Fibroblast of skin of right biceps (primary cell): ENCODE data around the gene RGS11.
"Not testable (repeated sequence)": the region's sequence is repeated elsewhere in the genome, so short reads cannot be mapped to it uniquely, and the experiment has no call there.

Experiments used
- DNase-seq: peaks from one replicate; pipeline ENCODE4 v3.0.0-alpha.2; 2013

Gene RGS11

DNA sequence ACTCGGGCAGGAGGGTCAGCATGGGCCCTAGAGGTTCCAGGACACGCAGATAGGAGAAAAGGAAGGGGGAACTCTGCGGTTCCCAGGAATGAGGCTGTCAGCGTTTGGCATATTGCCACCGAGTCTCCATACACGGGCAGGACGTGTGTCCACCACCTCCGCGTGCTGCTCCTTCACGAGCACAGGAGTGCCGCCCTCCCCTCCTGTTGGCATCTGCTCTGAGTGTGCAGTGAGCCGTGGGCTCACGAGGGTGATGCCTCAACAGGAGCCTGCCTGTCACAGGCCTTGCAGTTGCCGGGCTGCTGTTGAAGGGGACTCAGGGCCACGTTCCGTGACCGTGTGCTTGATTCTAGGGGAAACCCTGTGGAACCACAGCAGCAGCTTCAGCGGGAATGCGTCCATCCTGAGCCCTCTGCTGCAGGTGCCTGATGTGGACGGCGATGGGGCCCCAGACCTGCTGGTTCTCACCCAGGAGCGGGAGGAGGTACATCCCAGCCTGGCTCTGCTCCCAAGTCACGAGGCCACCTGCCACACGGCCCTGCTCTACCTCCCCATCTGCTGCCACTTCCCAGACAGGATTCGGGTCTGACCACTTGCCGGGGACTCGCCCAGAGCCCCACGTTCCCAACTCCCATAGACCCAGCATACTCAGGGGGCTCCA, 14.6 kb downstream of the RGS11 start:
- no peak for DNase-seq

DNA sequence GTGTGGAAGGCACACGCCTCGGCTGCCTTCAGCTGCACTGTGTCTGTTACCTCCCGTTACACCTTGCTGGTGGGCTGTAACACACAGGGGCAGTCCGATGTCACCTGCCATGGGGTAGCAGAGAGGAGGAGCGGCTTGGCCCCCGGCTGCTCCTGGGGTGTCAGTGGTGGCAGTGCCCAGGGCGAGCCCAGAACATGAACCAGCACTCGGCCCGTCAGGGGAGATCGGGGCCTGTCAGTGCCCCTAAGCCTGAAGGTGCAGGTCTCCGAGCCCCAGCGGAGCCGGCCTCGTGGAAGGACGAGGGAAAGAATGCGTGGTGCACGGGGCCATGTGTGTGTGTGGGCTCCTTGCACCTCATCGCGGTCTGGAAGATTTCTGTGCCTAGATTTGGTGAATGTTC, 15.4 kb downstream of the RGS11 start:
- DNase-seq: no peak

DNA sequence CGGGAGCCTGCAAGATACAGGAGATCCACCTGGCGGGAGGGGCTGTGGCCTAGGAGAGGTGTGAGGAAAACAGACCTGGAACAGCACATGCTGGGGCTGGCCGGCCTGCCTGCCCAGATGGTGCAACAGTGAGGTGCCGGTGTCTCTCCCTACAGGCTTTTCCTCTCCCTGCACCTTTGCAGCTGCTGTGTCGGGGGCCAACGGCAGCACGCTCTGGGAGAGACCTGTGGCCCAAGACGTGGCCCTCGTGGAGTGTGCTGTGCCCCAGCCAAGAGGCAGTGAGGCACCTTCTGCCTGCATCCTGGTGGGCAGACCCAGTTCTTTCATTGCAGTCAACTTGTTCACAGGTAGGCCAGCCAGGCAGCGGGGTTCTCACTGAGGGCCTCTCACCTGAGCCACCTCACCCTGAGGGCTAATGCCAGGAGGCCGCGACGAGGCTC, 15.9 kb downstream of the RGS11 start:
- no peak for DNase-seq

DNA sequence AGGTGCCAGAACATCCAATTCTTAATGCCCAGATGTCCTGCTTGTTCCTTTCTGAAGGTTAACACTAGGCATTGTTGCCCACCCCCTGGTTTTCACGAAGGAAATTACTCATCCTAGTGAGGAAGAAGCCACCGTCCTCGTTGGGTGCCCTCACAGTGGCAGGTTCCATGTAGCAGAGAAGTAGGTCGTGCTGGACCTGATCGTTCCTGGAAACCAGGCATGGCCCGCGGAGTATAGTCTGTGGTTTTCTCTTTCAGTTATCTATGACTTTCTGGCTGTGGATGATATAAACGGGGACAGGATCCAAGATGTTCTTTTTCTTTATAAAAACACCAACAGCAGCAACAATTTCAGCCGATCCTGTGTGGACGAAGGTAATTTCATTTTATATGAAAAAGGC, 16.5 kb downstream of the RGS11 start:
- DNase-seq: no peak

DNA sequence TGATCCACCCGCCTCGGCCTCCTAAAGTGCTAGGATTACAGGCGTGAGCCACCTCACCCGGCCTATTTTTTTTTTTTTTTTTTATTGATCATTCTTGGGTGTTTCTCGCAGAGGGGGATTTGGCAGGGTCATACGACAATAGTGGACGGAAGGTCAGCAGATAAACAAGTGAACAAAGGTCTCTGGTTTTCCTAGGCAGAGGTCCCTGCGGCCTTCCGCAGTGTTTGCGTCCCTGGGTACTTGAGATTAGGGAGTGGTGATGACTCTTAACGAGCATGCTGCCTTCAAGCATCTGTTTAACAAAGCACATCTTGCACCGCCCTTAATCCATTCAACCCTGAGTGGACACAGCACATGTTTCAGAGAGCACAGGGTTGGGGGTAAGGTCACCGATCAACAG, 17.7 kb downstream of the RGS11 start:
- DNase-seq: not testable (repeated sequence)

DNA sequence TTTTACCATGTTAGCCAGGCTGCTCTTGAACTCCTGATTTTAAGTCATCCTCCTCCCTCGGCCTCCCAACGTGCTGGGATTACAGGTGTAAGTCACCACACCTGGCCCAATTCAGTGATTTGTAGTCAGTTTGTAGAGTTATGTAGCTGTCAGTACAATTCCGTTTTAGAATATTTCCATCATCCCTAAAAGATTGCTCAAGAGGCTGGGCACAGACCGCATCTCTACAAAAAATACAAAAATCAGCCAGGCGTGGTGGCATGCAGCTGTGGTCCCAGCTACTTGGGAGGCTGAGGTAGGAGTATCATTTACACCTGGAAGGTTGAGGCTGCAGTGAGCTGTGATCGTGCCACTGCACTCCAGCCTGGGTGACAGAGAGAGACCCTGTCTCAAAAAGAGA, 20.6 kb downstream of the RGS11 start:
- DNase-seq: no peak

DNA sequence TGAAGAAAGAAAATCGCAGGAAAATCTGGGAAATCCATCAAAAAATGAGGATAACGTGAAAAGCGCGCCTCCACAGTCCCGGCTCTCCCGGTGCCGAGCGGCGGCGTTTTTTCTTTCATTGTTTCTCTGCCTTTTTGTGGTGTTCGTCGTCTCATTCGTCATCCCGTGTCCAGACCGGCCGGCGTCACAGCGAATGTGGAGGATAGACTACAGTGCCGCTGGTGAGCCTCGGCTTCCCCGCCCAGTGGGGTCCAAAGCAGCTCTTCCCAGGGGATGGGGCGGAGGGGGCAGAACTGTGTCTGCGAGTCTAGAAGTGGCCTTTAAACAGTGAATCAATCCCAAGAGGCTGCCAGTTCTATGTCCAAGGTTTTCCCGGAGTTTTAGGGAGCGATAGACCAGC, 21.3 kb downstream of the RGS11 start:
- no peak for DNase-seq

DNA sequence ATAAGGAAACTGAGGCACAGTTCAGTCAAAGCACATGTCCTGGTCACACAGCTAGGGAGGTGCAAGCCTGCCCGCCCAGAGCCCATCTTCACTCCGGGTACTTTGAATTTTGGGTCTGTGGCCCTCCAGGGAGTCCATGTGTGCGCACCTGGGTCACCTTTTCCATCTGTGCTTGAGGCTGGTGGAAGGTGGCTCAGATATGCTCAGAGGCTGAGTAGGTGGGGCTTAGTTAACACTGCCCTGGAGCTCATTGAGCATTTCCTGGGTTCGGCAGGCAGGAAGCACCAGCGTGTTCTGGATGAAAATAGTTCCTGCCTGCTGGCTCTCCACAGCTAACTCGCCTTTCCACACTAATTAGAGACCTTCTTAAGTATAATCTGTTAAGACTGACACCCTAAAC, 21.9 kb downstream of the RGS11 start:
- DNase-seq: no peak

DNA sequence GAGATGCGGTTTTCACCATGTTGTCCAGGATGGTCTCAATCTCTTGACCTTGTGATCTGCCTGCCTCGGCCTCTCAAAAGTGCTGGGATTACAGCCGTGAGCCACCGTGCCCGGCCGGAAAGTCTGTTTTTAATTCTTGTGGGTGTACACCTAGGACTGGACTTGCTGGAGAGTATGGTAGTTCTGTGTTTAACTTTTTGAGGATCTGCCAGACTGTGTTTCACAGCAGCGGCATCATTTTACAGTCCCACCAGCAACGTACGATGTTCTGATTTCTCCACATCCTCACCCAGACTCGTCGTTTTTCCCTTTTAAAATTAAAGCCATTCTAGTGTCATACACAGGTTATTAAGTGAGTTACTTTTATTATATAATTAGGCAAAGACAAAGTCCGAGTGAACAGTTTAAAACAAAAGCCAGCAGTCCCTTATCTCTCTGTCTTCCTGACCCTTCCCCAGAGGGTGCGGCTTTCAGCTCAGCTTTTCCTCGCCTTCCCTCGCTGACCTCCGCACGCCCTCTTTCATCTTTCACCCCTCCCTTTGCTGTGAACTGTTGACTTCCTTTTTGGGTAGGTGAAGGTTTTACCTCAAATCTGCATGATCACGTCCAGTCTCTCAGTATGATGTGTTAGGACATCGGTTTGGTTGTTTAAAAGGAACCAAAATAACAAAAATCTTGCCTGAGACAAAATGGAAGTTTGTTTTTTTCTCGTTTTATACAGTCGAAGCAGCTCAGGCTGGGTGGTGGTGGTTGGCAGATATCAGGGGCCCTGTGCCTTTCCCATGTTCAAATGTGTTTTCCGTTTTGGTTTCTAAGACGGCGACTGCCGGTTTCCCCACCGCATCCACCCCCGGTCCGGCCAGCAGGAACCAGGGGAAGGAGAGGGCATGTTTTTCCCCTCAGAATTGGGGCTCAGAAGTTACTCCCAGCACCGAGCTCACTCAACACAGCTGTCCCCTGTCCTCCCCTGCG, 23.1 kb downstream of the RGS11 start:
- DNase-seq: no peak

DNA sequence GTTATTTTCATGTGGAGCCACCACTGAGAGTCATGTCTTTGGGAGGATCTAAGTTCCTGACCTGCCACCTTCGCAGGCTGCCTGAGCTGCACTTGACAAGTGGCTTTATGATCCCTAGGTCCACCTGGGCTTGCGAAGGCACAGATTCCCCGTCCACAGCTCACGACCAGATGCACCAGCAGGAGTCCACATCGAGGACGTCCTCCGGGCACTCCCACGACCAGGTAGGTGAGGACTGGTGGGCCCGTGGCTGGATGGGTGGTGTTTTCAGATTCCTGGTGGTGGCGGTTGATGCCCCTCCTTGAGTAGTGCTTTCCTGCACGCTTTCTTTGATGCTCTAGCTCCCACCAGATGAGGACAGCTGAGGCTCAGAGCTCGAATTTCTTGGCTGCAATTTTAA, 26.3 kb downstream of the RGS11 start:
- no peak for DNase-seq

DNA sequence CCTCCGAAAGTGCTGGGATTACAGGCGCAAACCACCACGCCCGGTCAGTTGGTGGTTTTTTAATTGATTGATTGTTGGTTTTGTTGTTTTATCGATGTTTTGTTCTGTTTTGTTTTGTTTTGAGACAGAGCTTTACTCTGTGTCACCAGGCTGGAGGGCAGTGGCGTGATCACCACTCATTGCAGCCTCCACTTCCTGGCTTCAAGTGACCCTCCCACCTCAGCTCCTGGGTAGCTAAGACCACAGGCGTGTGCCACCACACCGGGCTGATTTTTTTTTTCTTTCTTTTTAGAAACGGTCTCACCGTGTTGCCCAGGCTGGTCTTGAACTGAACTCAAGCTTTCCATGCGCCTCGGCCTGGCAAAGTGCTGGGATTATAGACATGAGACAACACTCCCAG, 28.7 kb downstream of the RGS11 start:
- no peak for DNase-seq

DNA sequence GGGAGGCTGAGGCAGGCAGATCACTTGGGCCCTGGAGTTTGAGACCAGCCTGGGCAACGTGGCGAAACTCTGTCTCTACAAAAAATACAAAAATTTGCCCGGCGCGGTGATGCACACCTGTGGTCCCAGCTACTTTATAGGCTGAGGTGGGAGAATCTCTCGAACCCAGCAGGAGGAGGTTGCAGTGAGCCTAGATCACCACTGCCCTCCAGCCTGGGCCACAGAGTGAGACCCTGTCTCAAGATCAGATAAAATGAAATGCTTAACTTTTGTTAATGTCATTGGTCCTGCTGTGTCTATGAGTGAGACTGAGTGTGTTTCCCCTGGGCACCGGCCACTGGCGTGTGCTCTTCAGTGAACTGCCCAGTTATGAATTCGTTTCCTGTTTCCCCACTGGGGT, 30.6 kb downstream of the RGS11 start:
- DNase-seq: no peak

DNA sequence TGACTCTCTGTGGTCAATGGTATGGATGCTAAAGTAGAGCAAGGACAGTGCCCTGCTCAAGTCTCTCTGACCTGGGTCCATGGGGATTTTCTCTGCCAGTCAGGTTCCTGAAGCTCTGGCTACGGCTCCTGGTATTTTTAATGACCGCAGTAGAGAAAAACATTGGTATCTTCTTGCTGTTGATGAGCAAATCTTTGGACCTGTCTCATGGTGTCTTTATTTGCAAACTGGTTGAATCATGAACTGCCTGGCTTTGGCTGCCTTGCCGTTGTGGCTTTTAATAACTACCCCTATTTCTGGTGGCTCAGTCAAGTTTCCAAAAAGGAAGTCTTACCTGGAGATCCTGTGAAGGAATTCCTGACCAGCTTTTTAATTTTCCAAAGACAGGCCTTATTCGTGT, 32.4 kb downstream of the RGS11 start:
- no peak for DNase-seq

DNA sequence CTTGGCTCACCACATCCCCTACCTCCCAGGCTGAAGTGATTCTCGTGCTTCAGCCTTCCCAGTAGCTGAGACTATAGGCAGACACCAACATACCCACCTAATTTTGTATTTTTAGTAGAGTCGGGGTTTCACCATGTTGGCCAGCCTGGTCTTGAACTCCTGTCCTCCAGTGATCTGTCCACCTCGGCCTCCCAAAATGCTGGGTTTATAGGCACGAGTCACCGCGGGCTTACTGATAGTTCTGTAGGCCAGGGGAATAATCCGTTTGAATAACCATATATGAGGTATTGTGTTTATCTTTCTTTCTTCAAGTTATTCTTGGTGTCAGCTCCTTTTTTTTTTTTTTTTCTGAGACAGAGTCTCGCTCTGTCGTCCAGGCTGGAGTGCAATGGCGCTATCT, 33.5 kb downstream of the RGS11 start:
- DNase-seq: no peak

DNA sequence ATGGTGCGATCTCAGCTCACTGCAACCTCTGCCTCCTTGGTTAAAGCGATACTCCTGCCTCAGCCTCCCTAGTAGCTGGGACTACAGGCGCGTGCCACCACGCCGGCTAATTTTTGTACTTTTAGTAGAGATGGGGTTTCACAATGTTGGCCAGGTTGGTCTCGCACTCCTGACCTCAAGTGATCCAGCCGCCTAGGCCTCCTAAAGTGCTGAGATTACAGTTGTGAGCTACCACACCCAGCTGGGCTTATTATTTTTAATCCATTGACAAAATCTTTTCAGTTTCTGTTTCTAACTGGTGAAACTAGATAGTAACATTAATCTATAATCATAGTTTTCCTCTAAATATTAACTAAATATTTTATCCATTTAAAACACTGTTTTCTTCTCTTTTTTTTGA, 35.2 kb downstream of the RGS11 start:
- no peak for DNase-seq

DNA sequence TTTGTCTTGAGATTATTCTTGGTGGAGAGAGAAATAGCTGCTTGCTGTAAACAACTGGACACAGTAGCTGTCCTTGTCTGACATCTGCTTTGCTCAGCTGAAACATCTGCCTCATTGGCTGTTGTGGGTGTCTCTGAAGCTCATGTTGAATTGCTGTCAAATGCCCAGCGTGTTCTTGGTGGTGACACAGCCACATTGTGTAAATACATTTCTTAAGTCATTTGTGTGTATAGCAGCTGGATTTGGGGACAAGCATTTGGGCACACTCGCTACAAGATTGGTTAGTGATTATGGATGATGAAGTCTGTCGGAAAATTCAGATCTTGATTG, 35.8 kb downstream of the RGS11 start:
- no peak for DNase-seq

DNA sequence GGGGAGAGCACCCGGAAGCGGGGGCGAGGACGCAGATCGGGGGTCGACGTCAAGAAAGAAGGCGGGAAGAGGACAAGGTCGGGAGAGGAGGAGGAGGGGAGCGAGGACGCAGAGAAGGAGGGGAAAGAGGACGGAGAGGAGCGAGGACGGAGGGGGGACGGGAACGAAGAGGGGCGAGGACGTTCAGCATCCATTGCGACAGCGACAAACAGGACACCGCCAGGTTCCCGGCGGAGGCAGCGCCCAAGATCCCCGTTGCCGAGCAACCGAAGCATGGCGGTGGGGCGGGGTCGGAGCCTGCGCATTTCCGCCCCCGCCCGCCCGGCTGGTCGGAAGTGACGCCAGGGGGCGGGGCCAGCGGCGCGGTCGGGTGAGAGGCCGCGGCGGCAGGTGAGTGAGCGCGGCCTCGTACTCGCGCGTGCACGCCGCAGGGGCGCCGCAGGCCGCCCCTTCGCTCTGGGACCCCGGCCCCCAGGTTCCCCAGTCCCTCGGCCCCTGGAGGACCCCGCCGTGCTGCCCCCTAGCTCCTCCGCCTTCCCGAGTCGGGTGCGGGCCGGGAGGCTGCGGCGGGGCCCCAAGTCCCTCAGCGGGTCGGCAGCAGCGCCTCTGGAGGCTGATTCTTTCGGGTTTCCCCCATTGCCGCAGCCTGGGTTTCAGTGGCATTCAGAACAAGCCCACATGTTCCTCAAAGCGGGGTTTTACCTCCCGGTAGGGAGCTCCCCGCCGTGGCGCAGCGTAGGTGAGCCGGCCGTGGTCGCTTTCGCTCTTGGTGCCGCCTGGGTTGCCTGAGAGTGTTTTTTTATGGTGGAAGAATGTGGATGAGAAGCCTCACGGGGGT, 41.1 kb downstream of the RGS11 start, which contains the start of gene FAM234A:
Gene FAM234A (plus strand): TSS at position 354 of the 838 bp plus-strand sequence. CDS start 19,593 bp downstream, outside the sequence.
- peak; percentile 92 for DNase-seq

DNA sequence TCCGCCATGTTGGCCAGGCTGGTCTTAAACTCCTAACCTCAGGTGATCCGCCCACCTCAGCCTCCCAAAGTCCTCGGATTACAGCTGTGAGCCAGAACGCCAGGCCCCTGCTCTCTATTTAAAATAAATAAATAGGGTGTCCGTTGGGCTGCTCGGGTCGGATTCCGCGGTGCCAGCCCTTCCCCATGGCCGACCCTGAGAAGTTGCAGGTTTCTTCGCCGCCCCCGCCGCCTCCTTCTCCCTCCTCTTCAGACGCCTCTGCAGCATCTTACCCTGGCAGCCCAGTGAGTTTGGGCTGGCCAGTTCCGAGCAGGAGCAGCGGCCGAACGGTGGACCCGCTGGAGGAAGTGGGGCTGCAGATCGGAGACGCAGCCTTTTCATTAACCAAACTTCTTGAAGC, 44.8 kb downstream of the RGS11 start:
- DNase-seq: no peak

DNA sequence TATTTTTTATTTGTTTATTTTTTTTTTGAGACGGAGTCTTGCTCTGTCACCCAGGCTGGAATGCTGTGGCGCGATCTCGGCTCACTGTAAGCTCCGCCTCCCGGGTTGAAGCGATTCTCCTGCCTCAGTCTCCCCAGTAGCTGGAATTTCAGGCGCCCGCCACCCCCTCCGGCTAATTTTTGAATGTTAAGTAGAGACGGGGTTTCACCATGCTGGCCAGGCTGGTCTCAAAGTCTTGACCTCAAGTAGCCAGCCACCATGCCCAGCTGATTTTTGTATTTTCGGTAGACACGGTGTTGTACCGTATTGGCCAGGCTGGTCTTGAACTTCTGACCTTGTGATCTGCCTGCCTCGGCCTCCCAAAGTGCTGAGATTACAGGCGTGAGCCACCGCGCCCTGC, 45.4 kb downstream of the RGS11 start:
- DNase-seq: not testable (repeated sequence)

DNA sequence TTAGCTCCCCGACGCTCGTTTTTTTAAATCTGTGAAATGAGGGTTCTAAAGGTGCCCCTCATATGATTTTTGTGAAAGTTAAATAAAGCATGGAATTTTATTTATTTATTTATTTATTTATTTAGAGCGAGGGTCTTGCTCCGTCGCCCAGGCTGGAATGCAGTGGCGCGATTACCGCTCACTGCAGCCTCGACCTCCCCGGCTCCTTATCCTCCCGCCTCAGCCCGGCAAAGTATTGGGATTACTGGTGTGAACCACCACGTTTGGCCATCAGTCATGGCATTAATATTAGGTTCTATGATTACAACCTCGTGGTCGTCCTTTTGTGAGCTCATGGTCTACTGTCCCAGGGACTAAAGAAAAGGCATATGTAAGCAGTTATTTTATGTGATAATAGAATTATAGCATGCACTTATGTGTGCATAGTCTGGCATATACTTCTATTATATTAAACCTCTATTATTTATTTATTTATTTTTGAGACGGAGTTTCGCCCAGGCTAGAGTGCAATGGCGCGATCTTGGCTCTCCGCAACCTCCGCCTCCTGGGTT, 45.9 kb downstream of the RGS11 start:
- DNase-seq: no peak

DNA sequence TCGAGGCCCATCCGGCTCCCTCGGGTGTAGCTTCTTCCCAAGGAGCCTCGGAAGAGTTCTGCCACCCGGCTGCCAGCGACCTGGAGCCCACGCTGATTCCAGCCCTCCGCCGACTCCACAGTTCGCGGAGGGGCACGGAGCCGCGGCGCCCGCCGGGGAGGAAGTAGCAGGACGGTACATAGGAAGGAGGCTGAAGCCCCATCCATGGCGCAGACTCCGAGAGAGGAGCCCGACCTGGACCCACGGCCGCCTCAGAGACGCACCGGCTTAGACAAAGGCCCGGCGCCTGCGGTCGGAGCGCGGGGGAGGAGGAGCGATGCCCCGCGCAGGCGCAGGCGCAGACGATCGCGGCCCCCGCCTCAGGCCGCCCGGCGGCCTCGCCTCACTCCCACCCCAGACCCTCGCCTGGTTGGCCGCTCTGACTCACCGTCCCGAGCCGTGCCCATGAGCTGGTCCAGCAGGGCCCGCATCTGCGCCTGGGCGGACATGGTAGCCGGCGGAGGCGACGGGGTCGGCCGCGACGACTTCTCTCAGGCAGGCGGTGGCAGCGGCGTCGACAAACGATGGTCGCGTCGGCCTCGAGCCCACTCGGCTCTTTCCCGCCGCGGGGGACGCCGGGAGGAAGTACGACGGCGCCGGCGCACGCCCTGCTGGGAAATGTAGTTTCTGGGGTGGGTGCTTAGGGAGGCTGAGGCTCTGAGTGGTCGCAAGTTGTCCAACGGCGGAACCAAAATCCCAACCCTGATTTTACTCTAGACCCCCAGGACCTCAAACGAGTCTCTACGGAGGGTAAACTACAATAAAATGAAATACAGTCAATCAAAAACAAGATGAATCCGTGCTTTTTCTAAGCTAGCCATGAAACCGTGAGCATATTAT, 46.7 kb downstream of the RGS11 start, which contains the start of gene LUC7L:
Gene LUC7L (minus strand): TSS at position 598 of the 879 bp plus-strand sequence. CDS start 110 bp downstream, at position 488.
- peak; percentile 89 for DNase-seq
